ENCODE data around the gene DGAT2.

DGAT2 gene

DNA sequence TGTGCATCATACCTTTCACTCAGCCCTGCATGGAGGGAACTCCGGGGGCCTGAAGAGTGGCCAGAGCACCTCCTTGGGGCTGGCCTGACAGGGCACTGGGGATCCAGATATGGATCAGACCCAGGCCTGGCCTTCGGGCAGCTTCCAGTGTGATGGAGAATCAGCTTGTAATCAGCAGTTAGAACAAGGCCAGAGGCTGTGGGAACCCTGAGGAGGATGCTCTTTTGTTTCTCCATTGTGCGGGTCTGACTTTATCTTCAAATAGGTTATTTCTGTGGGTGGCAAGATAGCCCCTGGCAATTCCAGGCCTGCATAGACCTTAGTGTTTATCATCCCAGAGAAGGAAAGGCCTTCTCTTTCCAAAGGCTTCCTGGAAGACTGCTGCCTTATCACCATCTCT lies 12.3 kb downstream of the DGAT2 start:
- no peak for DNase-seq (ENCODE audit: low read depth)

DNA sequence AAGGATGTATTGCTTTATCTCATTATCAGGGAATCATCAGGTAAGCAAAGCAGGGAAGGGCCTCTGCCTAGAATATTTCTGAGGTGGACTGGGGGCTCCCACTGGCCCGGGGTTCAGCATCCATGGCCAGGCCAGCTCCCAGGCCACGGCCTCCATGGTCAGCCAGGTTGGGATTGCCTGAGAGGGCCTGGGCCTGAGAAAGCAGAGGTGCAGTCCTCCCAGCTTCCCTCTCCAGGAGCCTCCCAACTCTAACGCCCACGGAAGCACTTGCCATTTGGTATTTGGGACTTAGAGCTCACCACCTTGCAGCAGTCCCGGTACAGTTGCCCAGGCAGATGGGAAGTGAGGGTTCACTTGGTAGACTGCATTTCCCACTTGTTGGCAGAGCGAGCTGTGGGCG lies 12.7 kb downstream of the DGAT2 start:
- DNase-seq (ENCODE audit: low read depth), result no peak

DNA sequence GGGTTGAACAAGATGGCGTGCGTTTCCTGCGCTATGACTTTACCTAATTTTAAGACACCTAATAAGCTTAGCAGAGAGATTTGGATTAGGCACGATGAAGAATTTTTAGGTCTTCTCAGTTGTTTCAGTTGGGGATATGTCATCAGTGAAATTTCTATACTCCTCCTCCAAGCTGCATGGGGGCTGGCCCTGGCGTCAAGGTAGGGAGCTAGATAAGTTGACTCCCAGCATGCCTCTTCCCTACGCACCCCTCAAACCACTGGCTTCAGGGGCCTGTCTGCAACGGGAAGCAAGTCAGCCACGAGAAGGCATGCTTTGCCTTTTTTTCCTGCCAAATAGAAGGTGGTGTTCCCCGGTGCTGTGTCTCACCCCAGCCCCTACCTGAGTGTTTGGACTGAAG lies 13.3 kb downstream of the DGAT2 start:
- DNase-seq (ENCODE audit: low read depth), result no peak

DNA sequence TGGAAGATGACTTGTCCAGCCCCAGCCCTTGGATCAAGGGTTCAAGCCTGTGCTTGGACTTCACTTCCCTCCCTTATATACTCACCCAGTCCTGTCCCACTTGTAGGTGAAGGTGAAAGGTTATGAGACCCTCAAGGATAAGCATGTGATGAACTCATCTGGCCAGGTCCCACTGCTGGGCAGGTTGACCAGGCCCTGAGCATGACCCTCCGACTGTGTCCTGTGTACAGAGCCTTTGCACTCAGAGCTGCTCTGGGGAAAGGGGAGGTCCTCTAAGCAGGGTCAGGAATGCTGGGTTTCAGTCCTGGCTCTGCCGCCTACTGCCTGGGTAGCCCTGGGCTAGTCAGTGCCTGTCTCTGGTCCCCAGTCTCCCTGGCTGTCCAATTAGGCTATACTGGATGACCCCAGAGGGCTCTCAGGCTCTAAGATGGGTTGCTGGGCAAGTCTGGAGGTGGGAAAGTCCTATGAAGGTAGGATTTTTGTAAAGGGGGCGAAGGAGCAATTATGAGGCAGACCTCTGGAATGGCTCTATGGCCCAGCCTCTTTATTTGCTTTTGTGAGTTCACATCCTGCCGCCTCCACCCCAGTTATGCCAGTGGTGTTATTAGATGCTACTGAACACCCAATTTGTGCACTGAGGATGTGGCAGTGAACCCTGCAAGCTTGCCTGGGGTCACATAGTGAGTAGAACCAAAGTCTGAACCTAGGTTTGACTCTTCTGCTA lies 14.1 kb downstream of the DGAT2 start:
- DNase-seq (ENCODE audit: low read depth), result no peak

DNA sequence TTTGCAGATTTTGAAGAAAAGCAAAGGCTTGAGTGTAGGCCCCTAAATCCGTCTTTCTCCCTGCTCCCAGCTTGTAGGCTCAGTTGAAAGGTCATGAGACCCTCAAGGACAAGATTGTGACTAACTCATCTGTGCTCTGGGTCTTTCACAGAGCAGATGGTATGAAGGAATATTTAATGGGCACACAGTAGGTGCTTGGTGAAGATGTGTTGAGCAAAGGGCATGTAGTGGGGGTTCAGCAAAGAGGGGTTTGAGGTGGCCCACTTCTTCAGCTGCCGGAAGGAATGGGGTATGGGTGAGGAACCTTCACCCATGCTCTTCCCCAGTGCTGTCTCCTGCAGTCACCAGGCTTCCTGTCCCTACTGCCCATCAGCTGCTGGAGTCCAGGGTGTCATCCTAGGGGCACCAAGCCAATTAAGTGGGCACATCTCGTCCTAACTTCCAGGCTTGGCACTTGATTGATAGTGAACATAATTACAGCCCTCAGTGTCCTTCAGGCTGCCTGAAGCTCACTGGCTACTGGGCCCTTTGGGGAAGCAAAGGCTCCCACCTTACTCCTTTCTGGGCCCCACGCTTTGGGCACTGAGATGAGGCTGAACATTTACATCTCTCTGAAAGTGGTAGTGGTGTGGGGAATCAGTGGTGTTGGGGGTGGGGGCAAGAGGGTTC lies 15.0 kb downstream of the DGAT2 start:
- no peak for DNase-seq (ENCODE audit: low read depth)

DNA sequence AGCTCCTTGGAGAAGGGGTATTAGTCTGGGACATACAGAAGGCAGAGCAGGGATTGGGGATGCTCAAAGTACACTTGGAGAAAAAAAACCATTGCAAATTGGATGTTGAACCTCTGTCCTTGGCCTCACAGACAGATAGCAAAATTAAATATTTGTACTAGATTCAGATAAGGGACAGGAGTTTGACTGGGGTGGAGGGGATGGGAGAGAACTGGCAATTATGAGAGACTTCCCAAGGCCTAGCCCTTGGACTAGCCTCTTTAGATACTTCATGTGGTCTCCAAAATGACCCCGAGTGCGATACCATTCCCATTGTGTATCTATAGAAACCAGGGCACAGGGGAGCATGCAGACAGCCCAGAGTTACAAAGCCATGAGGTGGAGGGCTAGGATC lies 15.5 kb downstream of the DGAT2 start:
- no peak for DNase-seq (ENCODE audit: low read depth)

DNA sequence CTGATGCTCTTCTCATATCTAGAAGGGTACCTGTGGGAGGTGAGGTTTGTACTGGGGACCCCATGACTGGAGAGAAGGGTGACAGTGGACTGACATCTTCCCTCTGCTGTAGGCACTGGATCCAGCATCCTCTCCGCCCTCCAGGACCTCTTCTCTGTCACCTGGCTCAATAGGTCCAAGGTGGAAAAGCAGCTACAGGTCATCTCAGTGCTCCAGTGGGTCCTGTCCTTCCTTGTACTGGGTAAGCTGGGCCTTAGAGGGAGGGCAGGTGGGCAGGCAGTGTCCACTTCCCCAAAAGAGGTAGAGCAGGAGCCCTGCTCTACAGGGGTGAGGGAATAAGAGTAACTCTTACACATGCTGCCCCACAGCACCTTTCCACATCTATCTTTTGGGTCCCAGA lies 15.9 kb downstream of the DGAT2 start:
- DNase-seq (ENCODE audit: low read depth), result no peak

DNA sequence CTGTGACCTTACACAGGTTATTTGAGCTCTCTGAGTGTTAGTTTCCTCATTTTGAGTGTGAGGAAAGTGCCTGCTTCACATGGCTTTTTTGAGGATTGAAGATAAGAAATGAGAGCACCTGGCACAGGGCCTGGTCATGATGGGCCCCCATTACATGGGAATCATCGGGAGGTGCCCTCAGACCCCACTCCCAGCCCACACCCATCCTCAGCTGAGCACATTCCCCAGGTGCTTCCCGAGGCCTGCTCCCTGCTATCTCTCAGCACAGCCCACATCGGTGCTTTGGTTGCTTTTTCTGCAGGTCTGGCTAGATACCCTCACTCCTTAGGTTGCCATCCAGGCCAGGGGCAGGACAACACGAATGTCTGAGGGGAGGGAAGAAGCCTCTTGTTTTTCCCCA lies 16.6 kb downstream of the DGAT2 start:
- DNase-seq (ENCODE audit: low read depth), result no peak

DNA sequence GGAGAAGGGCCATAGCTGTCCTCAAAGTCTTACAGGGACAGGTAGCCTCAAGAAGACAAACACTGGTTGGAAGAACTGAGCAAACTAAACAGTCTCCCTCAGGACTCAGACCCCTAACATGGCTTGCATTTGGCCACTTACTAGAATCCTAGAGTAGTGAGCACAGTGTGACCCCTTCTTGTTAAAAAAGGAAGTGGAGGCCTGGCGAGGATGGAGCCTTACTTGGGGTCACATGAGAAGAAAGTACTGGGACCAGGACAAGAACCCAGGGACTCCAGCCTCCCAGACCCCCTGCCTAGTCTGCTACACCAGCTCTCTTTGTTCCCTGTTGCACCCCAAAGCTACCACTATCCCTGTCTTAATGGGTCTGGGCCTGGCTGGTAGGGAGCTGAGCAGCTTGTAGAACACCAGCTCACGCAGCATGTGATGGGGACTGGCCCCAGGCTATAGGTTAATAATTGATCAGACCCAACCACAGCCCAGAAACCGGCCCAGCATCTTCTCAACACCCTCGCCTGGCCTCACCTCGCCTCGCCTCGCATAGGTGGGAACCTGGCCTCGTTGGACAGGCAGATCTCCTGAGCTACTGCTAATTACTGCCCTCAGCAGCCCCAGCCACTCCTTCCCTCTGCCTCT lies 17.6 kb downstream of the DGAT2 start:
- DNase-seq (ENCODE audit: low read depth), result no peak

DNA sequence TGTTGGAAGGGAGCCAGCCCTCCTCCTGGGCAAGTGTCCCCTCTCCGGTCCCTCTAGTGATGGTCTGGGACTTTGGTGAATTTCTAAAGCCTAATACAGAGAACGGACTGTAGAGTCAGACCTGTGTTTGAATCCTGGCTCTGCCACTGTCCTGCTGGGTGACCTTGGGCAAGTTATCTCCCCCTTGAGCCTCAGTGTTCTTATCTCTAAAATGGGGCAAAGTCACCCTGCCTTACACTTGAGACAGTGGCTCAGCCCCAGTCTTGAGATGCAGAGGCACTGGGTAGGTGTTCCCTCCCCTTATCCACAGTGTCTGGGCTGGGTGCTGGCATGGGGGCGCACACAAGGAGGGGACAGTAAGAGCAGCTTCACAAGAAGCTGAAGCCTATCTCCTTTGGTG lies 20.9 kb downstream of the DGAT2 start:
- no peak for DNase-seq (ENCODE audit: low read depth)

DNA sequence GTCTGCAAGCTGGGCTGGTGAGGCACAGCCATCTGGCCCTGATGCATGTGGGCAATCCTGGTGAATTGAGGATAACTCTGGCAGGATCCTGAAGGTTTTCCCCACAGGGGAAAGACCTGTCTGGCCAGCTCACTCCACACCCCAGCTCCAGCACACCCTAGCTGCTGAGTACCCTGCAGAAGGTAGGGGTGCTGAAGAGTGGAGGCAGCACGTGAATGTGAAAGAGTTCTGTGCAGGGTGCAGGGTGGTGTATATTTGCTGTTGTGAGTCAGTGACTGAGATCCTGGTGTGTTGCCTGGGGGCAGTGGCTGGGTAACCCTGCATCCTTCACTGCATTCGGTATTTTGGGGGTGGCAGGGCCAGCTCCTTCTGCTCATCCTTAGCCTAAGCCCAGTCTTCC lies 22.4 kb downstream of the DGAT2 start:
- DNase-seq (ENCODE audit: low read depth), result no peak

DNA sequence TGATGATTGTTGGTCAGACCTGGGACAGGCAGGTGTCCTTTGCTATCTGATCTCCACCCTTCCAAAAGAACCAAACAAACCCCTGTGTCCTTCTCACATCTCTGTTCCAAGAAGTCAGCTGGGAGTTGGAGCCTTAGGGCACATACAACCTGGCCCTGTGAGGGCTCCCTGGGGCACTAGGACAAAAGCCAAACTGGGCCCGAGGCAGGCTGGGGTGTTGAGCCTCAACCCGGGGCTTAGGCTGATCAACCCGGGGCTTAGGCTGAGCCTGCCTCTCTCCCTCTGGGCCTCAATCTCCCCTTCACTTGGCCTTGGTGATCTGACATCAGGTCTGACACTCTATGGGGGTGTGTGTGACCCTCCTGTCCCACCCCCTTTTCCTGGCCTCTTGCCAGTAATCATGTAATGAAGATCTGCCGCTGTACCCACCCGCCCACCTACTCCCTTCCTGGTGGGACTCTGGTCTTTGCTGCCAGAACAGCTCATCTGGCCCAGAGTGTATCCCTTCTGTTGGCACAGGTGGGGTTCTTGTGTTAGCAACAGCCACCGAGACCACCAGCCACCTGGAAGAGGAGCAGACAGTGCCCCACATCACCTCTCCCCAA lies 23.7 kb downstream of the DGAT2 start:
- DNase-seq (ENCODE audit: low read depth), result no peak

DNA sequence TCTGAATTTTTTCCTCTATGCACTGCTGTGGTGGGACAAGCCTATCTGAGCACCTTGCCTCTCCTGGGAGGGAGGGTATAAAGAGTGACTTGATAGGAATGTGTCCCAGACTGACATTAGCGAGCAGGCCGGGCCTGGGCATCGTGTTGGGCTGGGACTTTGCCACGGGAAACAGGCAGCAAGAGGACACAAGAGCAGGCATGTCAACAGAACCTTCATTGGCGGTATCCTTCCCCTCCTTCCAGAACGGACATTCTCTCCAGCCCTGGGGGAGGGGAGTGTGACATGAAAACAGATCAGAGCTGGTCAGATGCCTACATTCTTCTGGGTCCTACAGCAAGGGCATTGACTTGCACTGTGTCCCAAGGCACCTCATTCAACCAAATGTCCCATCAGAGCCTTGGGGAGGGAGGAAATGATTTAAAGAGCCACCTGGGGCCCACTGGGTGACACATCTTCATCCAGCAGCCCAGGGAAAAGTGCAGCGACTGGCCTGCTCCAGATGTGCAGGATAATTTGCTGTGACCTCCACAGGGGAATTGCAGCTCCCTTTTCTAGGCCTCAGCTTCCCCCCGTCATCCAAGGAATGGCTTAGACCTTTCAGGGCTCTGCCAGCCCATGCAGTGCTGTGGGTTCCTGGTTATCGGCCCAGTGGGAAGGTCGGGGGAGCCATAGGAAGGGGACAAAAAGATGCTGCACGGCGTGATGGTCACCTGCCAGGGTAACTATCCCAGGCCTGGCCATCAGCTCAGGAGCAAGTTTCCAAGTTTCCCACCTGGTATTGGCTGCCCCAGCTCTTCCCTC lies 24.6 kb downstream of the DGAT2 start:
- DNase-seq (ENCODE audit: low read depth), result no peak

DNA sequence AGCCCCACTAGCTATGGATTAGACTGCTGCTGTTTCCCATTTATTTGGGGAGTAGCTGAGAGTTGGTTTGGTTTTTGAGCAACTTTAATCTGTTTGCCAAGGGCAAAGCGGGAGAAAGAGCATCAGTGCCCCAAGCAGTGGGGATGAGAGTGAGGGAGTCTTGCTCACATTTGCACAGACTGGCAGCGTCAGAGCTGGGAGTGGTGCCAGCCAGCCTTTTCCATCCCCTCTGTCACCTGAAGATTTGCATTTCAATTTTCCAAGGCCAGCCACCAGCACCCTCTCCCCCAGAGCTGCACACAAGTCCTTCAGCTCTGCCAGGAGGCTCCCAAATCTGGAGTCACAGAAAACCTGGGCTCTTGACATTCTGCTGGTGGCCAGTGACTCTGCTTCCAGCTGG lies 25.4 kb downstream of the DGAT2 start:
- no peak for DNase-seq (ENCODE audit: low read depth)

DNA sequence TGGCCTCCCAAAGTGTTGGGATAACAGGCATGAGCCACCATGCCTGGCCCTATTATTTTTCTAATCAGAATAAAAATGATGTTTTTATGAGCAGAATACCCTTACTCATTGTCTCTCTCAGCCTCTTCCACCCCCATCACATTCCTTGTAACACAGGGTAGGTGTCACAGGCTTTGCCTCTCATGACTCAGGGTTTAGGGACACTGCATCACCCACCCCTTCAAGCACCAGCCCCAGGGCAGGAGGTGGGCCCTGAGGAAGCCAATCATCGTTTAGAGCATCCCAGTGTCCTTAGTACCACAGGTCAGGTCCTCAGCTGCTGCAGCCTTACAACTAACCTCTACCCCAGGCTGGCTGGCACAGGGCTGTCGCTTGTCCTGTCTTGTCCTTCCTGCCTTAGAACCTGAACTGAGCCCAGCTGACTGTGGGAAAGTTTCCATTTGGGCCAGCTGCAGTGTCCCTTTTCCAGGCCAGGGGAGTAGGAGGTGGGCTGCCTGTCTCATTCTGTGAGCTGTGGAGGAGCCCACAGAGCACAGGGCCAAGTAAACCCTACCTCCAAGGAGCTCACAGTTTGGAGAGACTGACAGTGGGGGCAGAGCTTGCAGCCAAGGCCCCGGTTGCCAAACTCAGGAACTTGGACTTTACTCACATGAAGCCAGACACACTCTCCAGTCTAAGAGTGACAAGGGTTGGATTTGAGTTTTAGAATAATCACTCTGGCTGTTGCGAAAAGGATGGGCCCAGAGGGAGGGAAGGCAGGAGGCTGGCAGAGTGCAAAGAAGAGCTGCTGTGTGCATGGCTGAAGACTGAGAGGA lies 26.9 kb downstream of the DGAT2 start:
- DNase-seq (ENCODE audit: low read depth), result no peak

DNA sequence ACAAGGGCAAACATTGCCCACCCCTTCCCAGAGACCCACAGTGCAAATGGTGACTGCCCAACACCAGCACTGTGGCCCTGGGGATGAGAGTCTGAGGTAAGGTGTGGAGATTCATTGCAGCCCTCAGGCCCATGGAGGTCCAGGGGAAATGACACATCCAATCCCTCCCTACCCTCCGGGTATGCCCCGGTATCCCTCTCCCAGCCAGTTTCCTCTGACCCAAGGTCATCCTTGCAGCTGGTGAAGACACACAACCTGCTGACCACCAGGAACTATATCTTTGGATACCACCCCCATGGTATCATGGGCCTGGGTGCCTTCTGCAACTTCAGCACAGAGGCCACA lies 27.5 kb downstream of the DGAT2 start:
- DNase-seq (ENCODE audit: low read depth), result no peak

DNA sequence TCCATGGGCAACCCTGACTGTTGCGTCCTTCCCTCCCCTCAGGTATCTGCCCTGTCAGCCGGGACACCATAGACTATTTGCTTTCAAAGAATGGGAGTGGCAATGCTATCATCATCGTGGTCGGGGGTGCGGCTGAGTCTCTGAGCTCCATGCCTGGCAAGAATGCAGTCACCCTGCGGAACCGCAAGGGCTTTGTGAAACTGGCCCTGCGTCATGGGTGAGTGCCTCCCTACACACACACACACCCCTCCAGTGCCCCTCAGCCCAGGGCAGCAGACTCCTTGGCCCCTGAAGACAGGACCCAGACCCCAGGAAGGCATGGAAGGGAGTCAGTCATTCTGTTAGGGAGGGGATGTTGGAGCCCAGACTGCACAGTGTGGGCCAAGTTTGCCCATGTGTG lies 28.5 kb downstream of the DGAT2 start:
- no peak for DNase-seq (ENCODE audit: low read depth)

DNA sequence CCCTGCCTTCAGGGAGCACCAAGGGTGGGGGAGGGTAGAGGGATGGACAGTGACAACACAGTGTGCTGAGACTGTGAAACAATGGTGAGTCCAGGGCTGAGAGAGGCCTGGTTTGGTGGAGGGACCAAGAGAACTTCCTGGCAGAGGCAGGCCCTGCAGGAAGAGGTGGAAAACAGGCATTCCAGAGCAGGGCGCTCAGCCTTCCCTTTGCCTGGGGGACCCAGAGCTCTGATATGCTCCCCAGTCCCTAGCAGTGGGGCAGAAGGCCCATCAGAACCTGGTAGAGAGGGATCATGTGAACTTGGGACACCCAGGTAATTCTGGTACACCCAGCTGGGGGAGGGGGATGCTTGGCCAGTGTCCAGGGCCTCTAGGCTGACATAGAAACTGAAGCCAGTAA lies 29.2 kb downstream of the DGAT2 start:
- no peak for DNase-seq (ENCODE audit: low read depth)

DNA sequence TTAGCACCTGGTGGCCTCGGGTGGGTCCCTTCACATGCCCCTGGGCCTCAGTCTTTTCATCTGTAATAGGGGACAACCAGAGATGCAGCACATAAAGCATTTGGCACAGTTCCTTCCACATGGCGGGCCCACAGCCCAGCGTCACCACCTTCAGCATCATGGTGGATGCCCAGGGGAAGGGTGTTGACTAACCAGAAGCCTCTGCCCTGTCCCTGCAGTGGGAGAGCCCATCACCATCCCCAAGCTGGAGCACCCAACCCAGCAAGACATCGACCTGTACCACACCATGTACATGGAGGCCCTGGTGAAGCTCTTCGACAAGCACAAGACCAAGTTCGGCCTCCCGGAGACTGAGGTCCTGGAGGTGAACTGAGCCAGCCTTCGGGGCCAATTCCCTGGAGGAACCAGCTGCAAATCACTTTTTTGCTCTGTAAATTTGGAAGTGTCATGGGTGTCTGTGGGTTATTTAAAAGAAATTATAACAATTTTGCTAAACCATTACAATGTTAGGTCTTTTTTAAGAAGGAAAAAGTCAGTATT lies 31.6 kb downstream of the DGAT2 start:
- DNase-seq (ENCODE audit: low read depth), result no peak

DNA sequence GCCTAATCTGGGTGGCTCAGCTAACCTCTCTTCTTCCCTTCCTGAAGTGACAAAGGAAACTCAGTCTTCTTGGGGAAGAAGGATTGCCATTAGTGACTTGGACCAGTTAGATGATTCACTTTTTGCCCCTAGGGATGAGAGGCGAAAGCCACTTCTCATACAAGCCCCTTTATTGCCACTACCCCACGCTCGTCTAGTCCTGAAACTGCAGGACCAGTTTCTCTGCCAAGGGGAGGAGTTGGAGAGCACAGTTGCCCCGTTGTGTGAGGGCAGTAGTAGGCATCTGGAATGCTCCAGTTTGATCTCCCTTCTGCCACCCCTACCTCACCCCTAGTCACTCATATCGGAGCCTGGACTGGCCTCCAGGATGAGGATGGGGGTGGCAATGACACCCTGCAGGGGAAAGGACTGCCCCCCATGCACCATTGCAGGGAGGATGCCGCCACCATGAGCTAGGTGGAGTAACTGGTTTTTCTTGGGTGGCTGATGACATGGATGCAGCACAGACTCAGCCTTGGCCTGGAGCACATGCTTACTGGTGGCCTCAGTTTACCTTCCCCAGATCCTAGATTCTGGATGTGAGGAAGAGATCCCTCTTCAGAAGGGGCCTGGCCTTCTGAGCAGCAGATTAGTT lies 32.3 kb downstream of the DGAT2 start:
- DNase-seq (ENCODE audit: low read depth), result no peak

Data from stimulated activated CD8-positive, alpha-beta memory T cell treated with anti-CD3 and anti-CD28 coated beads, Interleukin-12 subunit alpha, Interleukin-12 subunit beta, amount 100 ng/mL, for 4 hours (primary cell).